Measurements from ENCODE around the gene ENO2.
"Not testable (repeated sequence)": the region's sequence is repeated elsewhere in the genome, so short reads cannot be mapped to it uniquely, and the experiment has no call there.

ENO2 gene

GRCh38 chr12:6886206-6886999 is 28.0 kb upstream of the ENO2 start:
- not testable (repeated sequence) for DNase-seq

DNA sequence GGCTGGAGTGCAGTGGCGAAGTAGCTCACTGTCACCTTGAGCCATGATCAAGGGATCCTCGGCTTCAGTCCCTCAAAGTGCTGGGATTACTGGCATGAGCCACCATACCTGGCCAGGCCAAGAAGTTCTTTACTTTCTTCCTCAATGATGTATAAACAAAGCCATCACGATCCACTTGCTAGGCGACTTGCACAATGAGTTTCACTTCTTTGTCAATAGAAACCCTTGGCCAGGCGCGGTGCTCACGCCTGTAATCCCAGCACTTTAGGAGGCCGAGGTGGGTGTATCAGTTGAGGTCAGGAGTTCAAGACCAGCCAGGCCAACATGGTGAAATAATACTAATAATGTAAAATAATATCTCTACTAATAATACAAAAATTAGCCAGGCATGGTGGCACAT is 26.9 kb upstream of the ENO2 start:
- no peak for DNase-seq

DNA sequence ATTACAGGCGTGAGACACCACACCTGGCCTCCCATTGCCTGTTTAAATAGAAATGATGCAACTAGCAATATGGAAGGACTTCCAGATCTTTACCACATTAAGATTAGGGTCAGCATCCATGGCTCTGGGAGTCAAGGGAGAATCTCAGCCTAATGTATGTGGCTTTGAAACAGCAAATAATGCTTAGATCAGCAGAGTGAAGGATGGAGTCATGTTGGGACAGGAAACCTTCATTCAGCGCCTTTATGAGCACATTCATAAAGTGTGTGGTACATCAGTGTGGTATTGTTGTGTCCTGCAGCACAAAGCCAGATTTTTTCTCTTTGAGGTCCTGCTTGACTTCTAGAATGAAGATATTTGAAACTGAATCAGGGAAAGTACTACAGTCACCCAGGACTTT is 26.0 kb upstream of the ENO2 start:
- DNase-seq = no peak

DNA sequence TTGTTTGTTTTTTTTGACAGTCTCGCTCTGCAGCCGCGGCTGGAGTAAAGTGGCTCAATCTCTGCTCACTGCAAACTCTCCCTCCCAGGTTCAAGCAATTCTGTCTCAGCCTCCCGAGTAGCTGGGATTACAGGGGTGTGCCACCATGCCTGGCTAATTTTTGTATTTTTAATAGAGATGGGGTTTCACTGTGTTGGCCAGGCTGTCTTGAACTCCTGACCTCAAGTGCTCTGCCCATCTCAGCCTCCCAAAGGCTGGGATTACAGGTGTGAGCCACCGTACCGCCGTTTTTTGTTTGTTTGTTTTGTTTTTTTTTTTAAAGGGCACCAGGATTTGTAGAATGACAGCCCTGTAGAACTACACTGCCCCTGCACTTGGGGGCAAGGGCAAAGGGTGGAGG is 25.6 kb upstream of the ENO2 start:
- DNase-seq = not testable (repeated sequence)

GRCh38 chr12:6889775-6890573 is 24.4 kb upstream of the ENO2 start:
- not testable (repeated sequence) for DNase-seq

DNA sequence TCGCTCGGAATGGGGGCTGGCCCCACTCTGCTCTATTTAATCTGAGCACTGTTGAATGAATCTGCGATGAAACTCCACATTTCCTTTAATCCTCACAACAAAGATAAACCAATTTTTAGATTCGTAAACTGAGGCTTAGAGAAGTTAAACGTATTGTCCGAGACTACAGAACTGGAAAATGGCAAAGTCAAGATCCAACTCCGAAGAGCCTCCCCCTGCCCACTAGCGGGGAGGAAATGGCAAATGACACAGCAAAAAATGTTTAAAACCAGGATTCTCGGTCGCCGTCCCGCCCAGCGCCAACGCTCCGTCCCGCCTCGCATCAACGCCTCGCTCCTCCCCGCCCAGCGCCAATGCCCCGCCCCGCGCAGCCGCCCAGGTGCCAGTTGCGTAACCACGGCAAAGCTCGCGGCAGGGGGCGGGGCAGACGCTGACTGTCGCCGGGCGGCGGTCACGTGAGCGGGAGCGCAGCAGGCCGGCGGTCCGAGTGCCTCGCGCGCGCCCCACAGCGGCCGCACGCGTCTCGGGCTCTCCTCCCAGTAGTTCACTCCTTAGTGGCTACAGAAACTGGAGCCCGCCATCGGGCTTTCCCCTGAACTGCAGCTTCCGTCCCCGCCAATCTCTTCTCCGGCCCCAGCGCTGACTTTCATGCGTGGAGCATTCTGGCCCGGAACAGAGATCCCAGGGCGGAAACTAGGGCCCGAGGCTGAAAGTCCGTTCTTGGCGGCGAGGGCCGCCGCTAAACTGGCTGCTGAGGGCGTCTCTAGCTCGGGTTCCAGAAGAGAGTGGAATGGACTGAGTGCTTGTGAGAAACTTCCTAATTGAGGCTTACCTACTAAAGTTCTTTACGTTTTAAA is 23.4 kb upstream of the ENO2 start:
- DNase-seq = peak; percentile 98

GRCh38 chr12:6891646-6892001 is 22.8 kb upstream of the ENO2 start:
- DNase-seq = no peak

DNA sequence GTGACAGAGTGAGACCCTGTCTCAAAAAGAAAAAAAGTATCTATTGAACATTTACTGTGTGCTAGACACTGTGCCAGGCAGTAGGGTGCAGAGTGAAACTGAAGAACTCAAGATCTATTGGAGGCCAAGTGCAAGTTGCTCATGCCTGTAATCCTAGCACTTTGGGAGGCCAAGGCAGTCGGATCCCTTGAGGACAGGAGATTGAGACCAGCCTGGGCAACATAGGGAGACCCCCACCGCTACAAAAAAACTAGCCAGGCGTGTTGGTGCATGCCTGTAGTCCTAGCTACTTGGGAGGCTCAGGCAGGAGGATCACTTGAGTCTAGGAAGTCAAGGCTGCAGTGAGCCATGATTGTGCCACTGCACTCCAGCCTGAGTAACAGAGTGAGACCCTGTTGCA is 21.7 kb upstream of the ENO2 start:
- not testable (repeated sequence) for DNase-seq

DNA sequence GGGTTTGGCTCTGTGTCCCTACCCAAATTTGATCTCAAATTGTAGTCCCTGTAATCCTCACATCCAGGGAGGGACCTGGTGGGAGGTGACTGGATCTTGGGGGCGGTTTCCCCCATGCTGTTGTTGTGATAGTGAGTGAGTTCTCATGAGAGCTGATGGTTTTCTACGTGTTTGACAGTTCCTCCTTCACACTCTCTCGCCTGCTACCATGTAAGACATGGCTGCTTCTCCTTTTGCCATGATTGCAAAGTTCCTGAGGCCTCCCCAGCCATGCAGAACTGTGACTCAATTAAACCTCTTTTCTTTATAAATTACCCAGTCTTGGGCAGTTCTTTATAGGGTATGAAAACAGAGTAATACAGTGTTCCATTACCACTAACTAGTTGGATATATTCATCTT is 20.1 kb upstream of the ENO2 start:
- no peak for DNase-seq

GRCh38 chr12:6896846-6897435 is 17.4 kb upstream of the ENO2 start:
- no peak for DNase-seq

DNA sequence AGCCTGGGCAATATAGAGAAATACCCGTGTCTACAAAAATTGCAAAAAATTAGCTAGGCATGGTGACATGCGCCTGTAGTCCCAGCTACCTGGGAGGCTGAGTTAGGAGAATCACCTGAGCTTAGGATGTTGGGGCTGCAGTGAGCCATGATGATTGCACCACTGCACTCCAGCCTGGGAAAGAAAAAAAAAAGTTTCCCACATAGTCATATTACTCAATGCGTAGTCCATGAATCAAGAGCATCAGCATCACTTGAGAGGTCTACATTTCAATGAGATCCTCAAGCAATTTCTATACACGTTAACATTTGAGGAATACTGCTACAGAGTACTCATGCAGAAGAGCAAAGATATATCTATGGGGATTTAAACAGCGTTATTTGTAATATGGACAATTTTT is 15.0 kb upstream of the ENO2 start:
- DNase-seq = no peak

DNA sequence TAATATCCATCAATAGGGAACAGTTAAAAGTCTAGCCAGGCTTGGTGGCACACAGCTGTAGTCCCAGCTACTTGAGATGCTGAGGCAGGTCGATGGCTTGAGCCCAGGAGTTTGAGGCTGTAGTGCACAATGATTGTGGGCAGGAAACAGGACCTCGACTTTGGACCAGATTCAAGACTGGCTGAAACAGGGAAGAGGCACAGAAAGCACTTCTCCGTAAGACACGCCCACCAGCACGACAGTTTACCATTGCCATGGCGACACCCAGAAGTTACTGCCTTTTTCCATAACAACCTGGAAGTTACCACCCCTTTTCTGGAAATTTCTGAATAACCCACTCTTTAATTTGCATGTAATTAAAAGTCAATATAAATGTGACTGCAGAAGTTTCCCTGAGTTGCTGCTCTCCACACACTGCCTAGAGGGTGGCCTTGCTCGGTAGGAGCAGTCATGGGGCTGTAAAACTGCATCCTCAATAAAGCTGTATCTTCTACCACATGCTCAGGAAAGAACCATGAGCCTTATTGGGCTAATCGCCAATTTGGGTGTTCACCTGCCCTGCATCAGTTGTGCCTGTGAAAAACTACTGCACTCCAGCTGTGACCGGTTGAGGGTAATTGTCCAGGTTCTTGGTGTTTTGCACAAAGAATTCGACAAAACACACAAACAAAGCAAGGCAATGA is 14.4 kb upstream of the ENO2 start:
- DNase-seq = no peak

DNA sequence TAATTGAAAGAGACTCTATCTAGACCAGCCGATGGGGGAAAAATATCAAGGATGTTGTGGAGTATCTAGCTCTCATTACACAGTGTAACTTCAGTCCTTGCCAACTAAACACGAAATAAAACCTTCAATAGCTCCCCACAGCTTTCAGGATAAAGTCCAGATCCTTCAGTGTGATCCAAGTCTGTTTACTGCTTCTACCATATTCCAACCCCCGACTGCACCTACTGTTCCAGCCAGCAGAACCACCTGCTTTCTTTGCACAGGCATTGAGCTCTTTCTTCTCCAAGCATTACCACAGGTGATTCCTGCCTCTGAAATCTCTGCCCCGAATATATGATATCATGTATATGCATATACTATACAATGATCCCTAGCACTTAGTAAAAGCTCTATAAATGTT is 11.9 kb upstream of the ENO2 start:
- no peak for DNase-seq

DNA sequence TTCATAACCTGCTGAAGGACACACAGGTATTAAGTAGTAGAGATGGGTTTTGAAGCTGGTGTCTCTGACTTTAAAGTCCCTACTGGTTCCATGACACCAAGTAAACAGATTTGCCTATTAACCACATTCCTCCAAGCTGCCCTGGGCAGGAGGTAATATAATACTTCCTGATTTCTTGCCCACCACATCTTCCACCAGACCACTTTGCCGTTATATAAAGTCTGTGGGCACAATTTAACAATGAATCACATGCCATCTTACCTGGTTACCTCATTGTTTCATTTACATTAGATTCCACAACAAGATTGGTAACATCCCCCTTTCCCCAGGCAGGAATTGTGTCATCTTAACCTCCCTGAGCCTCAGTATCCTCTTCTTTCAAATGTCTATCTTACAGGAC is 10.7 kb upstream of the ENO2 start:
- DNase-seq = no peak

DNA sequence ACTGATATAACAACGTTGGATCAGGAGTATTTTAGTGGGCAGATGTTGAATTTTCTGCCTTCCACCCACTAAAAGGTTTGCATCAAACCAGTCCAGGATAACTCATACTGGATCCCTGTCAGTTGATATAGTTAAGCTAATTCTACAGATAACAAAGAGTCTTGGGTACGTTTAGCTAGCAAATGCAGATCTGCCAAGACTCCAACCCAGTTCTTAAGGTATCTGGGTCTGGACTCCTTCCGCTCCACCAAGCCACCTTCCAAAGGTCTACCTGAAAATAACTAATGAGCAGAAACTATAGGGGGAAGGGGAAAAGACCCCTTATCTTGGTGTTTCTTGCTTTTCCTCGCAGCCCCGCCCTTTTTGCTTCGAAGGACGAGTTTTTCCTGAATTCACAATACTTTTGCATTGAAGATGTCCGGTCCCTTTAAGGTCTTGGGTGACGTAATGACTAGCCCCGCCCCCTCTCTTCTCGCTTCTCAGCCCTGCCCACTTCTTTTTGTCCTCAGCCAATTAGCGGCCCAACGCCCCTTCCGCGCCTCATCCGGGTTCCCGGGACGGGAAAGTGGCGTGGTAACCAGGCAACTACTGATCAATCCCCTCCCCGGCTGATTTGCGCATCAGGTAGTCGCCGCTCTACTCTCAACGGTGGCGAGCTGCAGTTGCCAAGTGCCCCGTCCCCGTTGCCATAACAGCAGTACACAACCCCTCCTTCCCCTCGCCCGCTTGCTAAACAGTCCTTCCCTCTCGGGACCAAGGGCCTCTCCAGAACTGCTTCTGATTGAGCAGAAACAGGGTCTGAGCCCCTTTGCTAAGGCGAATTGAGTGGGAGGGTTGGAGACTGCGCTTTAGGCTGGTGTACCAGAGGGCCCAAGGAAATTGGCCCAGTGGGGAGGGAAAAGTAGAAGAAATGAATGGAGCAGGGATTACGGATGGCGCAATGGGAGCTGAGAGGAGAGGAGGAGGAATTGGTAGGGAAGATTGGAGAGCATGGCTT is 9.8 kb upstream of the ENO2 start, which contains the start of gene LRRC23:
Gene LRRC23, plus strand, starts transcription at position 543 of the 997 bp plus-strand sequence. CDS start 812 bp downstream, outside the sequence.
- peak; percentile 98 for DNase-seq

- no peak for DNase-seq
These were observed 8.9 kb upstream of the ENO2 start for GRCh38 chr12:6905414-6906040.

- not testable (repeated sequence) for DNase-seq
These were observed 6.2 kb upstream of the ENO2 start for GRCh38 chr12:6908141-6908540.

GRCh38 chr12:6909421-6910145 is 4.8 kb upstream of the ENO2 start:
- no peak for DNase-seq

DNA sequence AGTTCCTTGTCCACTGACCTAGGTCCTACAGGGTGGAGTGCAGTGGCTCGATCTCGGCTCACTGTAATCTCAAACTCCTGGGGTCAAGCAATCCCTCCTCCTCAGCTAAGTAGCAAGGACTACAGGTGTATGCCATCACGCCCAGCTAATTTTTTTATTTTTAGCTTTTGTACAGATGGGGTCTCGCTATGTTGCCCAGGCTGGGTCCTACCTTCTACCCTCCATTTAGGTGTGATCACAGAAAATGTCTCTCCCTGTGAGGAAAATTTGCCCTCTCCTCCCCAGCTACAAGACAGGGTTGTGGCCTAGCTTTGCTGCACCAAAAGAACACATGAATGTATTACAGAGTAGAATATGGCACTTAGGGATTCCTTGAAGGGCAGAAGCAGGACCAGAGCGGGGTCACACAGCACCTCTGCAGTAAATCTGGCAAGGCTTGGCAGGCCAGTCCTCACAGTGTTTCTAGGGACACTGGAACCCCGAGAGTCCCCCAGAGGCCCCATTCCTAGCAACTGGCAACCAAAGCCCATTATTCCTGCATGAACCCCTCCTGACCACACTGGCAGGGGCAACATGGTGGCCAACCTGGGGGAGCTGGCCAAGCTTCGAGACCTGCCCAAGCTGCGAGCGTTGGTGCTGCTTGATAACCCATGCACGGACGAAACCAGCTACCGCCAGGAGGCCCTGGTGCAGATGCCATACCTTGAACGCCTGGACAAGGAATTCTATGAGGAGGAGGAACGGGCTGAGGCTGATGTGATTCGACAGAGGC is 2.0 kb upstream of the ENO2 start:
- no peak for DNase-seq
